Measurements from ENCODE around the gene SPDYE6. TPM values are rescaled to one million over a fixed set of nuclear protein-coding genes. Genes with fewer than 3 reads are reported as not detected.
A peak's percentile ranks its signal among the peaks of the same experiment; 100 is the strongest.

SPDYE6 gene
- total RNA-seq, 1 donor = not detected

DNA sequence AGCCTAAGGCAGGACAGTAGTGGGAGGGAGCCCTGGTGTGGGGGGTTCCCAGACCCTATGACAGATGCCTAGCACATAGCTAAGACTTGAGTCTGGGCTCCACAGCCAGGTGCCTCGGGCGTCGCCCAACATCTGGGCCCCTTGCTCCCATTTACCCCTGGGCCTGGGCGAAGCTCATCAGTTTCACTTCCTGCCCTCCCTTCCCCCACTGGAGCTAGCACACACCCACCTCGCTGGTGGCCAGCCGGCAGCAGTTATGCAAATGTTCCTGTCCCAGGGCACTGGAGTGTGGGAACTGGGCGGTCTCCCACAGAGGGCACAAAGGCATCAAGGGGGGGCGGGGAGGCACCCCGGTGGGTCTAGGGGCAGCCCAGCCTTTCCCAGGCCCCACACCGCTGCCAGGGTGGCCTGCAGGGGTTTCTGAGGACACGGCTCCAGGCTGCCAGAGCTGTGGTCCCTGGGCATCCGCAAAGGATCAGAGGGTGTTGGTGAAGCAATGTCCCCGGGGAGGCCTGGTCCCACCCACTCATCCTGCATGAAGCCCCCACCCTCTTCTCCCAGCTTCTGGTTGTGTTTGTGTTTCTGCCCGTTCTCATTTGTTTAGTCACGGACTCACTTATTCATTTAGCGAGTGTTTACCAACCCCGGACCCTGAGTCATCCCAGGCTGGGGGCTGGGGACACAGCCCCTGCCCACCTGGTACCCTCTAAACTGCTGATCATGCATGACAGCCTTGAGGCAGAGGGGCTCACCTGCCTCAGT, 49.1 kb downstream of the SPDYE6 start:
- Histone ChIP-seq H3K4me2 (ENCODE audit: insufficient read depth, low read length) (peak overlapping the region; percentile 83), H3K27me3 (ENCODE audit: insufficient read depth, low read length) (no peaks in the 10 kb centered on the region), H3K36me3 (ENCODE audit: insufficient read depth, low read length) (no peaks in the 10 kb centered on the region), H3K4me3 (ENCODE audit: insufficient read depth, low read length) (peak overlapping the region; percentile 61), H3K9me3 (ENCODE audit: low read depth, low read length) (no peaks in the 10 kb centered on the region), H2AFZ (ENCODE audit: low read length) (peak overlapping the region; percentile 63), H3K27ac (ENCODE audit: low read depth, low read length) (peak overlapping the region; percentile 13), H4K20me1 (ENCODE audit: insufficient read depth, low read length) (no peaks in the 10 kb centered on the region), H3K4me1 (ENCODE audit: insufficient read depth, low read length) (peaks cover 11% of the 10 kb centered on the region), H3K79me2 (ENCODE audit: insufficient read depth, low read length) (no peaks in the 10 kb centered on the region)
- TF ChIP-seq, protein P1, sequence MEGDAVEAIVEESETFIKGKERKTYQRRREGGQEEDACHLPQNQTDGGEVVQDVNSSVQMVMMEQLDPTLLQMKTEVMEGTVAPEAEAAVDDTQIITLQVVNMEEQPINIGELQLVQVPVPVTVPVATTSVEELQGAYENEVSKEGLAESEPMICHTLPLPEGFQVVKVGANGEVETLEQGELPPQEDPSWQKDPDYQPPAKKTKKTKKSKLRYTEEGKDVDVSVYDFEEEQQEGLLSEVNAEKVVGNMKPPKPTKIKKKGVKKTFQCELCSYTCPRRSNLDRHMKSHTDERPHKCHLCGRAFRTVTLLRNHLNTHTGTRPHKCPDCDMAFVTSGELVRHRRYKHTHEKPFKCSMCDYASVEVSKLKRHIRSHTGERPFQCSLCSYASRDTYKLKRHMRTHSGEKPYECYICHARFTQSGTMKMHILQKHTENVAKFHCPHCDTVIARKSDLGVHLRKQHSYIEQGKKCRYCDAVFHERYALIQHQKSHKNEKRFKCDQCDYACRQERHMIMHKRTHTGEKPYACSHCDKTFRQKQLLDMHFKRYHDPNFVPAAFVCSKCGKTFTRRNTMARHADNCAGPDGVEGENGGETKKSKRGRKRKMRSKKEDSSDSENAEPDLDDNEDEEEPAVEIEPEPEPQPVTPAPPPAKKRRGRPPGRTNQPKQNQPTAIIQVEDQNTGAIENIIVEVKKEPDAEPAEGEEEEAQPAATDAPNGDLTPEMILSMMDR (IDR thresholded peaks at IDR 0.05; ENCODE audit: extremely low read depth, low read depth, low read length) = no peak
- peak; percentile 98 for DNase-seq (ENCODE audit: insufficient read length, low spot score, missing footprints)

DNA sequence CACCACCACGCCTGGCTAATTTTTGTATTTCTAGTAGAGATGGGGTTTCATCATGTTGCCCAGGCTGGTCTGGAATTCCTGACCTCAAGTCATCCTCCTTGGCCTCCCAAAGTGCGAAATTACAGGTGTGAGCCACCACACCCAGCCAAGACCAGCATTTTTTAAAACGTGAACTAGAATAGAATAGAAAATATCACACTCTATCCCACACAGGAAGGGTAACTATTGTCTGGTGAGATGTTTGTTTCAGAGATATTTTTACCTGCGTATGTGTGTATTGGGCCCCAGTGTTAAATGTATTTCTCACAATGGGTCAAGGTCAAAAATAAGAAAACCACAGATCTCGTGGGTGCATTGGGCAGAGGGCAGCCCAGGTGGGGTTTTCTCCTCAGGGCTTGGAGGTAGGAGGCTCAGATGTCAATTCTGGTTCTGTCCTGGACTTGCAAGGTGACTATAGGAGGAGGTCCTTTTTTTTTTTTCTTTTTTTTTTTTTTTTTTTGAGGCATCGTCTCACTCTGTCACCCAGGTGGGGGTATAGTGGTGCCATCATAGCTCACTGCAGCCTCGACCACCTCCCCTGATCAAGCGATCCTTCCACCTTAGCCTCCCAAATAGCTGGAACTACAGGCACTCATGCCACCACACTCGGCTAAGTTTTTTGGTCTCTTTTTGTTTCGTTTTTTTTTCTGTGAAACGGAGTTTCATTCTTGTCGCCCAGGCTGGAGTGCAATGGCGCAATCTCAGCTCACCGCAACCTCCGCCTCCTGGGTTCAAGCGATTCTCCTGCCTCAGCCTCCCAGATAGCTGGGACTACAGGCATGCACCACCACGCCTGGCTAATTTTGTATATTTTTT, 50.6 kb downstream of the SPDYE6 start:
- H3K4me3 ChIP-seq (ENCODE audit: insufficient read depth, low read length) = no peak overlapping the region
- H3K9me3 ChIP-seq (ENCODE audit: low read depth, low read length) = no peaks in the 10 kb centered on the region
- no peak for DNase-seq (ENCODE audit: insufficient read length, low spot score, missing footprints)
- peaks cover 11% of the 10 kb centered on the region for H3K4me1 ChIP-seq (ENCODE audit: insufficient read depth, low read length)
- no peaks in the 10 kb centered on the region for H4K20me1 ChIP-seq (ENCODE audit: insufficient read depth, low read length)
- no peak overlapping the region for H3K27ac ChIP-seq (ENCODE audit: low read depth, low read length)
- H3K4me2 ChIP-seq (ENCODE audit: insufficient read depth, low read length) = no peak overlapping the region
- no peak overlapping the region for H2AFZ ChIP-seq (ENCODE audit: low read length)
- TF ChIP-seq, protein P1 (IDR thresholded peaks at IDR 0.05; ENCODE audit: extremely low read depth, low read depth, low read length) = no peak
- H3K27me3 ChIP-seq (ENCODE audit: insufficient read depth, low read length) = no peaks in the 10 kb centered on the region
- H3K79me2 ChIP-seq (ENCODE audit: insufficient read depth, low read length) = no peaks in the 10 kb centered on the region
- no peaks in the 10 kb centered on the region for H3K36me3 ChIP-seq (ENCODE audit: insufficient read depth, low read length)

DNA sequence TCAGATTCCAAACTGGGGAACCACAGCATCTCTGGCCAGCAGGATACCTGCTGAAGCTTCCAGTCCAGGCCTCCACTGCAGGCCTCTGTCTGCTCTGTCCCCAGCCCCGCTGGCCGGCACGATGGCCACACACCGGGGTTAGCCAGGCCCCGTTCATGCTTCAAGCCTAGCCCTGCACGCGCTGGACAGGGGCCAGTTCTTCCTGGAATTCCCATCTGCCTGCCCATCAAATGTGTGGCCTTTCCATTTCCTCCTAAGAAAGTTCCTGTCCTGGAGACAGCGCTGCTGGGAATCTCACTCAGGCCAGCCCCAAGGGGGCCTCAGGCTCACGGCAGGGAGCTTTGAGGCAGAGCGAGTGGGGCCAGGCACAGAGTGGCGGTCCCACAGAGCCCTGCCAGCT, 51.6 kb downstream of the SPDYE6 start:
- no peaks in the 10 kb centered on the region for H3K79me2 ChIP-seq (ENCODE audit: insufficient read depth, low read length)
- H3K9me3 ChIP-seq (ENCODE audit: low read depth, low read length) = no peaks in the 10 kb centered on the region
- H3K27ac ChIP-seq (ENCODE audit: low read depth, low read length) = no peak overlapping the region
- H3K36me3 ChIP-seq (ENCODE audit: insufficient read depth, low read length) = no peaks in the 10 kb centered on the region
- H3K27me3 ChIP-seq (ENCODE audit: insufficient read depth, low read length) = no peaks in the 10 kb centered on the region
- DNase-seq (ENCODE audit: insufficient read length, low spot score, missing footprints) = peak; percentile 71
- H4K20me1 ChIP-seq (ENCODE audit: insufficient read depth, low read length) = no peaks in the 10 kb centered on the region
- peaks cover 11% of the 10 kb centered on the region for H3K4me1 ChIP-seq (ENCODE audit: insufficient read depth, low read length)
- no peak overlapping the region for H3K4me3 ChIP-seq (ENCODE audit: insufficient read depth, low read length)
- no peak overlapping the region for H2AFZ ChIP-seq (ENCODE audit: low read length)
- no peak overlapping the region for H3K4me2 ChIP-seq (ENCODE audit: insufficient read depth, low read length)
- TF ChIP-seq, protein P1 (IDR thresholded peaks at IDR 0.05; ENCODE audit: extremely low read depth, low read depth, low read length) = no peak
